Jurkat, Clone E6-1 (cell line): ENCODE data around the gene EVI5L.

Experiments
- DNase-seq: peaks from one replicate; pipeline ENCODE4 v3.0.0-alpha.2; 2011; ENCODE audit warnings: low read depth, low spot score
- H3K4me3 ChIP-seq: 2 replicates; pipeline ENCODE4 v1.5.1; 2011; ENCODE audit warnings: mild to moderate bottlenecking, low read length, control low read depth, moderate library complexity

Gene EVI5L

DNA sequence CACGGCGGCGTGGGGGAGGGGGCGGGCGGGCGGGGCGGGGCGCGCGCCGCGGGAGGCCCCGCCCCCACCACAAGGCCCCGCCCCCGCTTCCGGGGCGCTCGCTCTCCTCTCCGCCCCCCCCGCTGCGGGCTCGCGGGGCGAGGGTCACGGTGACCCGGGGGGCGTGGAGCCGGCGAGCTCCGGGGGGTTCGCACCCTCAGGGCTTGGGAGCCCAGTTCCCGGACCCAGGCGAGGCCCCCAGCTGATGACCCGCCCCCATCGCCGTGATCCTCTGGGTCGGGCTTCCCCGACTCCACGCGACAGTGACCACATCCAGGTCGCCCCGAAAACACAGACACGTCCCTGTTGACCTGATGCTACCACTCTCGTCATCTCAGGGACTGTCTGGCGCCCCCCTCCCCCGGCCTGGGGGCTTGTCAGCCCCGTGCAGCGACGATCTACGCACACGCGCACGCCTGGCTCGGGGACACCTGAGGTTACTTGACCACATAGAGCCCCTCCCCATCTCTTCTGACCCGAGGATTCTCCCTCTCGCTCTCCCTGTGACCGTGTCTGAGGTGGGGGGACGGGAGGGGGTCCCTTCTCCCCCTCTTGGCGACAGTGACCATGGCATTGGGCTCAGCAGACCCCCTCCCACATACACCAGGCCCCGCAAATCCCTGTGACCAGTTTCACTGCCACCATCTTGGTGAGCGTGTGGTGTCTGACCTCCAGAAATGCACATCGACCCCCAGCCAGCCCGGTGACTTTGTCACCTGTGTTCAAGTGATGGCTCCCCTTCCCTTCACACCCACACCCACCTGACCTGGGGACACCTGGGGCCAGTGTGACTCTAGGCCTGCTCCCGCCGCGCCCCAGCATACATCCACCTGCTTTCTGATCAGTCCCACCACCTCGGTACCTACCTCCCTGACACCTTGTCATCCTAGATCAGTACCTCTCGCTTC lies 74.3 kb downstream of the EVI5L start:
- DNase-seq: no peak
- peak overlapping the region; percentile 85 for H3K4me3 ChIP-seq

DNA sequence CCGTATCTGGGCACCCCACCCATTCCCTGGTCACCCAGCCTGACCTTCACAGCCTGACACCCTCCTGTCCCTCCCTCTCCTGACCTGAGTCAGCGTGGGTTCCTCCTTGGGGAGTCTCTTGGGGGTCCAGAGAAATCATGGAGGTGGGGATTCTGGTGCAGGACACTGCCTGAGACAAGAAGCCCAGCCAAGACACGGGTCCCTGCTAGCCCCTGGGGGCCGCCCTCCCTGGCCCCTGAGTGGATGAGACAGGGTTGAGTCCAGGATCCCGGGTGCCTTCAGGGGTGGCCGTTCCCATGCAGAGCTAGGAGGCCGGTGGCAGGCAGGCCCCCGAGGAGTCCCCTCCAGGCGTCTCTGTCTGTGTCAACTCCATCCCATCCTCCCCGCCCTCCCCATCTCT lies 75.2 kb downstream of the EVI5L start:
- H3K4me3 ChIP-seq: peak overlapping the region; percentile 85; the same call in 1 of the 2 replicates
- no peak for DNase-seq

DNA sequence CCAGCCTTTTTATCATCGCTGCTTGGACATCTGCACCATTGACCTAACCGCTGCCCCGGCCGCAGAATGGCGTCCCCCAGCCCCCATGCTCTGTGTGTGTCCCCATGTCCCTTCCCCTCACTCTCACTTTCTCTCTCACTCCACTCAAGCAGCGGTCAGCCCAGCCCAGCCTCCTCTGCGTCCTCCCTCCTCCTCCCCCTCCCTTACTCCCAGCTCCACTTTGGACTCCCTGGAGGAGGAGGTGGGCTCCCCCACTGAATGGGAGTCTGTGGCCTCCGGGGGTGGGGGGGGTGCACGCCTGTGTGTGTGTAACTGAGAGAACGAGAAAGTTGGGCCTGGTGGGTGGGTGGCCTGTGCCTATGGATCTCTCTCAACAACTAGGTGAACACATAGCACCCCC lies 75.8 kb downstream of the EVI5L start:
- H3K4me3 ChIP-seq: no peak overlapping the region
- no peak for DNase-seq

DNA sequence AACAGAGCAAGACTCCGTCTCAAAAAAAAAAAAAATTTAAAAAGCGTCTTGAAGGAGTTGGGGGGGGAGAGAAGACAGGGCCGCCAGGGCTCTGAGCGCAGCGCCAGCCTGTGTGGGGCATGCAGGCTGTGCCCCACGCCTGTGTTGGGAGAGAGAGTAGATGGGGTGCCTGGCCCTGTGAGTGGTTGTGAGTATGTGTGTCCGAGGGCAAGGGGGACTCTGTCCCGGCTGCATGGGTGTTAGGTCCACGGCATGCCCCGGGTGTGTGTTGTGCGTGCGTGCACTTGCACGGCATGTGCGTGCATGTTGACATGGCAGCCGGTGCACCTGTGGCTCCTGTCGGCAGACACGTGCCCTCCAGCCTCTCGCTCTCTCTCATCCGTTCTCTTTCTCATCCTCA lies 77.1 kb downstream of the EVI5L start:
- H3K4me3 ChIP-seq: no peak overlapping the region
- no peak for DNase-seq

DNA sequence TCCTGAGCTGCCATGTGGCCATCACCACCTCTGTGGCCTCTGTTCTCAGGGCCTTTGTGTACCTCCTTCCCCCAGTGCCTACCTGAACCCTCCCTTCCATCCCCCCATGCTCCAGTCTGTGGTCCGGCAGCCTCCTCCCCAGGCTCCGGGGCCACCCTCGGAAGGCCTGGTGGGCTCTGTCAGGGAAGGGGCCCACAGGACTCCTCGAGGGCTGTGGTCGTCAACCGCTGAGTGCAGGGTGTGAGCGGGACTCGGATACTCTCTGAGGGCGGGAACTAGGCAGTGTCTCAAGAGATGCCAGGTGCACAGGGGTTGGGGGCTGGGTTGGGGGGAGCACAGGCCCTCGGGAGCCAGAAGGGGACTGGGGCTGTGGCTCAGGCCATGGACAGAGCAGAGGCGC lies 77.5 kb downstream of the EVI5L start:
- no peak overlapping the region for H3K4me3 ChIP-seq
- no peak for DNase-seq

DNA sequence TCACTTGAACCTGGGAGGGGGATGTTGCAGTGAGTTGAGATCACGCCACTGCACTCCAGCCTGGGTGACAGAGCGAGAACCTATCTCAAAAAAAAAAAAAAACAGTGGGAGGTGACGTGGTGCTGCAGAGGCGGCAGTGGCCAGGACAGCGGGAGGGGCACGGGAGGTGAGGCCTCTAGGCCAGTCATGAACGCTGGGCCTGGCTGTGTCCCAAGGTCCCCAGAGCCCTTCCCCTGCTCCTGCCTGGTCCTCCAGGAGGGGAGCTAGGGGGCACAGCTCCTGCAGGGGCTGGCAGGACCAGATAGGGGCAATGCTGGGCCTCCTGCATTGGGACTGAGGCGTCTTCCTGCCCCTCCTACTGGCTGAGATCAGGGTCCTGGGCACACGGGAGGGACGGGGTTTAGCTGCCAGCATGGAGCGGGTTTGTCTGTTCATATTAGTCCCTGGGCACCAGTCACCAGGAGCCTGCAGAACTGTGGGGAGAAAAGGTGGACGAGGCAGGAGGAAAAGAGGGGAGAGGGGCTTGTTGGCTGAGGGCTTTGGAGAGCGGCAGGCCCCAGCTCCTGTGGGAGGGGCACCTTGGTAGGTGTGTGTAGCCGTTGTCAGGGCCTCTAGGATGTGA lies 78.2 kb downstream of the EVI5L start:
- H3K4me3 ChIP-seq: no peak overlapping the region
- DNase-seq: no peak

DNA sequence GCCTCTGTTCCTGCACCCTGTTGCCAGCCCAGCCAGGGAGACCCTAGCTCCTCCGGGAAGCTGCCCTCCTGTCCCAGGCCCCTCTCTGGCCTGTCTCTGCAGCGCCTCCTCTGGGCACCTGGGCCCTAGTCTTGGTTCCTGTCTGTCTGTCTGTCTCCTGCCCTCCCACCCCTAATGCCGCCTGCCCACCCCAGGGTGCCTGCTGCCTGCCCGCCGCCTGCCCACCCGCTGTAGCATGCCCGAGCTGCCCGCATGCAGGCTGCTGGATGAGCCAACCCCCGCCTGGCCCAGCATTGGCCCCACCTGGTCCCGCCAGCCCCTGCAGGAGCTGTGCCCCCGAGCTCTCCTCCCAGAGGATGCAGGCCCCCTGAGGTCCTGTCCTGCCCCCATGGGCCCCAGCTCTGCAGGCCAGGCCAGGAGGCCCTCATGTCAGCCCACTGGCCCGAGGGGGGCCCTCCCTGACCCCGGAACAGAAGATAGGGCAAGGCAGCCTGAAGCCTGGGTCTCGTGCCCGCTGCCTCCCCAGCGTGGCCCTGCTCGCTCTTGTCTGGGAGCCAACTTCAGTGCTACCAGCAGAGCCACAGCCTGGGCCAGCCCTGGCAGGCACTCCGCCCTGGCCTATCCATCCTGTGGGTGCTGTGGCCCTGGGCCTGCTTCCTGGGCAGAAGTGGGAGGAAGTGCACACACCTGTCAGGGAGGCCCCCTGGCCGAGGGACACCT lies 78.9 kb downstream of the EVI5L start:
- H3K4me3 ChIP-seq: no peak overlapping the region
- no peak for DNase-seq

DNA sequence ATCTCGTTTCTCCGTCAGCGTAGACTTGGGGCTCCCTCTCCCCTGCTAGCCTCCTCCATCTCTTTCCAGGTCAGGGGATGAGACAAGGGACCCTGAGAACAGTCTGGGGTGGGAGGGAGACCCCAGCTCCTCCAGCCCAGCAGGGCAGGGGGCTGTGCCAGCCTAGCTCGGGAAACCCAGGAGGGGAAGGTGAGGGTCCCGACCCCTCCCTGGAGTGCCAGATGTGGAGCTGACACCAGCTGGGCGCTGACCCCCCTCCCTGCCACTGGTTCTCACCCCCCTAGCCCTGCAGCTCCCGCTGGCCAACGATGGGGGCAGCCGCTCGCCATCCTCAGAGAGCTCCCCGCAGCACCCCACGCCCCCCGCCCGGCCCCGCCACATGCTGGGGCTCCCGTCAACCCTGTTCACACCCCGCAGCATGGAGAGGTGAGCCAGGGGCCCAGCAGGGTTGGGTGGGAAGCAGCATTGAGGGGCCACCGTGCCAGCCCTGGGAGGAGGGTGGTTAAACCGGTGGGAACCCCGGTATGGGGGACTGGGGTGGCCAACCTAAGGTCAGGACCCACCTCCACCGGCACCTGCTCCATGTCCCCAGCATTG lies 79.6 kb downstream of the EVI5L start:
- no peak for DNase-seq

DNA sequence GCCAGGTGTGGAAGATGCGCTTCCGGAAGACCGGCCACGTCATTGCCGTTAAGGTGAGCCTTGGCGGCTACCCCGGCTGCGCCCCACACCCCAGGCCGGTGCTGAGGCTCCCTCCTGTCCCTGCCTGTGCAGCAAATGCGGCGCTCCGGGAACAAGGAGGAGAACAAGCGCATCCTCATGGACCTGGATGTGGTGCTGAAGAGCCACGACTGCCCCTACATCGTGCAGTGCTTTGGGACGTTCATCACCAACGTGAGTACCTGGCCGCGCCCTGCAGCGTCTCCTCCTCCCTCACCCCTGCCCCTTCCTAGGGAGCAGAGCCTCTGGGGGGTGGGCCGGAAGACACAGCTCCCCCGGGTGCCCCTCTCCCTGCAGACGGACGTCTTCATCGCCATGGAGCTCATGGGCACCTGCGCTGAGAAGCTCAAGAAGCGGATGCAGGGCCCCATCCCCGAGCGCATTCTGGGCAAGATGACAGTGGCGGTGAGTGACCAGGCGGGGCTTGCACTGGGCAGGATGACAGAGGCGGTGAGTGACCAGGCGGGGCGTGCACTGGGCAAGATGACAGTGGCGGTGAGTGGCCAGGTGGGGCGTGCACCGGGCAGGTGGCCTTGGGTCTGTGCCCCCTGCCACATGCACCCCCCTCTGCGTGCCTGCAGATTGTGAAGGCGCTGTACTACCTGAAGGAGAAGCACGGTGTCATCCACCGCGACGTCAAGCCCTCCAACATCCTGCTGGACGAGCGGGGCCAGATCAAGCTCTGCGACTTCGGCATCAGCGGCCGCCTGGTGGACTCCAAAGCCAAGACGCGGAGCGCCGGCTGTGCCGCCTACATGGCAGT lies 80.5 kb downstream of the EVI5L start:
- H3K4me3 ChIP-seq: no peak overlapping the region
- no peak for DNase-seq

More for the DNA sequence above, 79.6 kb downstream of the EVI5L start:
- no peak overlapping the region for H3K4me3 ChIP-seq

DNA sequence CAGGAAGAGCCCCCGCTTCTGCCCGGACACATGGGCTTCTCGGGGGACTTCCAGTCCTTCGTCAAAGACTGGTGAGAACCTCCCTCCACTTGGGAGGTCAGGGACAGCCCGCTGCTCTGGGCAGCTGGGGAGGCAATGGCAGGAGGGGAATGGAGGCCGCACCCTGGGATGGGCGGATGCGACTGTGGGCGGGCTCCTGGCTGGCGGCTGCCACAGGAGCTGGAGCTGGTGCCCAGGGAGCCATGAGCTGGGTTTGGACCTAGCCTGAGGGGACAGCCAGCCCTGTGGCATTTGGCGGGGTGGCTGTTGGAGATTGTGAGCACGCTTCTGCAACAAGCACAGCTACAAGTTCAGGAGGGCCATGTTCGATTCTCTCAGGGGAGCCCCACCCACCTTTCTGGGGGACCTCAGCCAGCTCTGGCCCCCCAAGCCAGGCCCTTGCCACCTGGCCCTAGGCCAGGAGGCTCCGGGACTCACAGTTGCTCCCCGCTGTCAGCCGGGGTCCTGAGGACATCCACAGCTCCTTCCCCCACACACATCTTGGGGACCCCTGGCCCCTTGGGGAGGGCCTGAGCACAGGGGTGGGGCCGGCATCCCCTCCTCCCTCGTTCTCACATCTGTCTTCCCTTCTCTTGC lies 81.6 kb downstream of the EVI5L start:
- no peak overlapping the region for H3K4me3 ChIP-seq
- DNase-seq: no peak

DNA sequence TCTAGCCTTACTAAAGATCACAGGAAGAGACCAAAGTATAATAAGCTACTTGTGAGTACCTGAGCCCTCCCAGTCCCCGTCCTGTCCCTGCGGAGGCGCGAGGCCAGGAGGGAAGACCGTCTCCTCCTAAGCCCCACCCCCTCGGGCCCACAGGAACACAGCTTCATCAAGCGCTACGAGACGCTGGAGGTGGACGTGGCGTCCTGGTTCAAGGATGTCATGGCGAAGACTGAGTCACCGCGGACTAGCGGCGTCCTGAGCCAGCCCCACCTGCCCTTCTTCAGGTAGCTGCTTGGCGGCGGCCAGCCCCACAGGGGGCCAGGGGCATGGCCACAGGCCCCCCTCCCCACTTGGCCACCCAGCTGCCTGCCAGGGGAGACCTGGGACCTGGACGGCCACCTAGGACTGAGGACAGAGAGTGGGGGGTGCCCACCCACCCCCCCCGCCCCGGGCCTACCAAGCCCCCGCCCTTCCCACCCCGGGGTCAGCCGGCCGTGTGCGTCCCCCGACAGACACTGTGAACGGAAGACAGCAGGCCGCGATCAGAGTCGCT lies 82.2 kb downstream of the EVI5L start:
- DNase-seq: no peak
- no peak overlapping the region for H3K4me3 ChIP-seq

DNA sequence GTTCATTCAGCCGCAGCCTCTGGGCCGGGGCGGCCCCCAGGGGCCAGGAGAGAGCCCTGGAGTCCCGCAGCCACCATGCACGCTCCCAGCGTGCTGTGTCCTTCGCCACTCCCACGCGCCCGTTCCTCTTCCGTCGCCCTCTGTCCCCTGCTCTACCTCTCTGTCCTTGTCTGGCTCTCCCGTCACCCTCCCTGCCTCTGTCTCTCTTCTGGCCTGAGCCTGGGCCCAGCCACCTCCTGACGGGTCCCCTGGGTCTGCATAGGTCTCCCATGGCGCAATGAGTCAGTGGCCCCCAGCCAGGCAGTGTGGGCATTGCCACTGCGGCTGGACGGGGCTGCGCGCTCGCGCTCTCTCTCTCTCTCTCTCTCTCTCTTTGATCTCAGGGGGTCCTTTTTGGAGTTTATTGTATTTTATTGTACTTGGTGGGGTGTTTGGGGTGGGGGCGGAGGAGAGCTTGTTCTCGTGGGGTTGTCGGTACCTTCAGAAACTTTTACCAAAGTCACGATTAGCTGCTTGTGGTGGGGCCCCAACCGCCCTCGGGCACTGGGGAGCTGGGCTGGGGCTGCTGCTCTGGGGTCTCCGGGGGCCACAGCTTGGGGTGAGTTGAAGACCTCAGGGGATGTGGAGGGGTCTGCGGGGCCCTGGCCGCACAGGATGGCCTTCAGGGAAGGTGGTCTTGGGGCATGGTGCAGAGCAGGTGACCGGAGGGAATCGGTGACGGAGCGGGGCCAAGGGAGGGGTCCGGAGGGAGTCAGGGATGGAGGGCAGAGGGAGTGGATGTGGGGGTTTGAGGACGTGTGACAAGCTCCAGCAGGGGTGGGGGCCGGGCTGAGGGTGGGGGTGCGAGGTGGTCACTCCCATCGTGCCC lies 82.9 kb downstream of the EVI5L start:
- no peak overlapping the region for H3K4me3 ChIP-seq
- DNase-seq: no peak

DNA sequence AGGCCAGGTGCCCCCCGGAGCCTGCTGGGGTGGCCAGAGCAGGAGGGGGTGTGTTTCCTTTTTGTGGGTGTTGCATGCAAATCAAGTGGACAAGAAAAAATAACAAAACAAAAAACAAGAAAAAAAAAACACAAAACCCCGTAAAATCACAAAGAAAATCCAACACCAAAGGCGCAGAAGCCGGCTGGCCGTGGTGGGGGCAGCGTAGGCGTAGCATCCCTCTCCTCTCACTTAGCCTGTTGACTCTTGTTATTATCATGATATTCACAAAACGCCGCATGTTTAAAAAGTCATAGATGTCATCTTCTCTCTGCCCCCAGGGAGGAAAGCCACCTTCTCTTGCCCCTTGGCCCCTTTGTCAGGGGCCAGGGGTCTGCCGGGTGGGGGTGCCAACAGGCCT lies 83.6 kb downstream of the EVI5L start:
- no peak for DNase-seq
- no peak overlapping the region for H3K4me3 ChIP-seq

DNA sequence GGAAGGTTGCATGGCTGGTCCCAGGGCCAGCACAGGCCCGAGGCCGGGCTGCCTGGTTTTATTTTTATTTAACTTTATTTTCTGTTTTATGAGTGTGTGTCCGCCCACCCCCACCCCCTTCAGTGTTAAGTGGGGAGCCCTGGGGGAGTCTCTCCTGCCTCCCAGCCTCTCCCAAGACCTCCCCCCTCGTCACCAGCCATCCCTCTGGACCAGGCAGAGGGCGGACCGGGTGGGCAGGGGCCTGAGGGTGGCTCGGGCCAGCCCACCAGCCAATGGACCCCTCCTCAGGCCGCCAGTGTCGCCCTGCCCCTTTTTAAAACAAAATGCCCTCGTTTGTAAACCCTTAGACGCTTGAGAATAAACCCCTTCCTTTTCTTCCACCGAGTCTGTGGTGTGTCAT lies 84.1 kb downstream of the EVI5L start:
- DNase-seq: no peak
- no peak overlapping the region for H3K4me3 ChIP-seq
